SH-SY5Y (cell line): ENCODE measurements around the gene FFAR1.

Experiments
- GATA2 ChIP-seq: IDR thresholded peaks from 2 replicates; pipeline ENCODE4 v1.6.1; 2011; ENCODE audit warnings: mild to moderate bottlenecking, low read depth, low read length
- GATA3 ChIP-seq: IDR thresholded peaks from 2 replicates; pipeline ENCODE4 v1.6.1; 2011; ENCODE audit warnings: low read depth, mild to moderate bottlenecking, low read length, moderate library complexity

FFAR1 gene, protein sequence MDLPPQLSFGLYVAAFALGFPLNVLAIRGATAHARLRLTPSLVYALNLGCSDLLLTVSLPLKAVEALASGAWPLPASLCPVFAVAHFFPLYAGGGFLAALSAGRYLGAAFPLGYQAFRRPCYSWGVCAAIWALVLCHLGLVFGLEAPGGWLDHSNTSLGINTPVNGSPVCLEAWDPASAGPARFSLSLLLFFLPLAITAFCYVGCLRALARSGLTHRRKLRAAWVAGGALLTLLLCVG (N-terminal part only)

DNA sequence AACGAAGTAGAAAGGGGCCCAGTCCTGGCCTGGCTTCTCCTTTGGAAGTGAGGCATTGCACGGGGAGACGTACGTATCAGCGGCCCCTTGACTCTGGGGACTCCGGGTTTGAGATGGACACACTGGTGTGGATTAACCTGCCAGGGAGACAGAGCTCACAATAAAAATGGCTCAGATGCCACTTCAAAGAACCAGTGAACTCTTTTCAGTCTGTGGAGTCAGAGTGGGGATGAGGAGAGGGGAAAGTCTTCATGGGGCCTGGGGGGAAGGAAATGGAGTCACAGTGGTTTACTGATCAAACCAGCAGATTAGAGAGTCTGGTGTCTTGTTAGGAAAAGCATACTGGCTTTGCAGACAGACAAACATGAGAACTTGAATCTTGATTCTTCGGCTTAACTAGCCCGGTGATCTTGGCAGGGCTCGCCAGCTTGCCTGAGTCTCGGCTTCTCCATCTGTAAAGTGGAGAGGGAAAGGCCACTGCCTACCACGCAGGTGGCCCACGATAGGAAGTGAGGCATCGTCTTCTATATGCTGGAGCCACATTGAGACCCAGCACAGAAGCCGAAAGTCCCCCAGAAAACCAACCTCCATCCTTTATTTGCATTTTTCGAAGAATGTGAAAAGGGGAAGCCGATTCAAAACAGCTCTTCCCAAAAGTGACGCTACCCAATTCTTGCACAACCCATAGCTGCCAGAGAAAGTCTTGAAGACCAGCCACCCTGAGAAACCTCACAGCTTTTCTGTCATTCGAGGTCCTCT is at the start of gene FFAR1:
Gene FFAR1, plus strand, starts transcription at position 732 of the 759 bp plus-strand sequence. CDS start 3,650 bp downstream, outside the sequence.
- TF ChIP-seq GATA3 (no peak), GATA2 (no peak)

DNA sequence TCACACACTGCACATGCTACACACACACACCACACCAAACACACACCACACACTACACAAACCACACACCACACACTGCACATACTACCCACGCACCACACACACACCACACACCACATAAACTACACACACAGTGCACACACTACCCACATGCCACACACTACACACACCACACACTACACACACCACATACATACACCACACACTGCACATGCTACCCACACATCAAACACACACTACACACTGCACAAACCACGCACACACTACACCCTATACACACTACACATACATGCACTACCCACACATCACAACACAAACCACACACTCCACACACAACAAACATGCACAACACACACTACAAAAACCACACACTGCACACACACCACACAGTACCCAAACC is 49.8 kb upstream of the FFAR1 start:
- TF ChIP-seq GATA3 (no peak), GATA2 (no peak)

DNA sequence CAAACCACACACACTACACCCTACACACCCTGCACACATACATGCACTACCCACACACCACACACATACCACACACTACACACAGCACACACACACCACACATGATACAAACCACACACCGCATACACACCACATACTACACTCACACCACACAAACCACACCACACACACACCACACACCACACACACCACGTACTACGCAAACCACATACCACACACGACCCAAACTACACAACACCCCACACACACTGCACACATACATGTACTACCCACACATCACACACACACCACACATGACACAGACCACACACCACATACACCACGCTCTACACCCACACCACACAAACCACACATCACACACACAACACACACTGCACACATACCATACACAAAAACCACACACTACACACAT is 49.1 kb upstream of the FFAR1 start:
- TF ChIP-seq GATA3 (no peak), GATA2 (no peak)

DNA sequence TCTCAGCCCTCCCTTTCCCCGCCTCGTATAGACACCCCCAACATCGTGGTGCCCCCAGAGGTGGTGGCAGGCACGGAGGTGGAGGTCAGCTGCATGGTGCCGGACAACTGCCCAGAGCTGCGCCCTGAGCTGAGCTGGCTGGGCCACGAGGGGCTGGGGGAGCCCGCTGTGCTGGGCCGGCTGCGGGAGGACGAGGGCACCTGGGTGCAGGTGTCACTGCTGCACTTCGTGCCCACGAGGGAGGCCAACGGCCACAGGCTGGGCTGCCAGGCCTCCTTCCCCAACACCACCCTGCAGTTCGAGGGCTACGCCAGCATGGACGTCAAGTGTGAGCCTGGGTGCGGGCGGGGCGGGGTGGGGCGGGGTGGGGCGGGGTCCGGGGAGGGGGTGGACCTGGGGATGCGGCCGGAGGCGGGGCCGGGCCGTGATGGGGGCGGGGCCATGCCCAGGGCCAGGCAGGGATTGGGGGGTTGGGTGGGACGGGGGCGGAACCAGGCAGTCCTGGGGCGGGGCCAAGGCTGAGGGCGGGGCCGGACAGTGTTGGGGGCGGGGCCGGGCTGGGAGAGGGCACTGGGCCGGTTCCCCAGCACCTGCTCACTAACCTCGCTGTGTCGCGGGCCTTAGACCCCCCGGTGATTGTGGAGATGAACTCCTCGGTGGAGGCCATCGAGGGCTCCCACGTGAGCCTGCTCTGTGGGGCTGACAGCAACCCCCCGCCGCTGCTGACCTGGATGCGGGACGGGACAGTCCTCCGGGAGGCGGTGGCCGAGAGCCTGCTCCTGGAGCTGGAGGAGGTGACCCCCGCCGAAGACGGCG is 48.0 kb upstream of the FFAR1 start:
- TF ChIP-seq GATA2: no peak
- no peak for TF ChIP-seq GATA3

DNA sequence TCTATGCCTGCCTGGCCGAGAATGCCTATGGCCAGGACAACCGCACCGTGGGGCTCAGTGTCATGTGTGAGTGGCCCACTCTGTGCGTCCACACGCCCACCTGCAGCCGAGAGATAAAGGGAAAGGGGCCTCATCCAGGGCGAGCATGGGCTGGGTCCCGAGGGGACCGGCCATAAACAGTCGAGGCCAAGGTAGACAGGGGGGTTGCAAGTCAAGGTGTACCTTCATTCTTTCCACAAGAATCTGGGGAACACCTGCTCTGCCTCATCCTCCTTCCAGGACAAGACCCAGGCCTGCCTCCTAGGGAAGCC is 47.4 kb upstream of the FFAR1 start:
- TF ChIP-seq GATA2 (no peak), GATA3 (no peak)

DNA sequence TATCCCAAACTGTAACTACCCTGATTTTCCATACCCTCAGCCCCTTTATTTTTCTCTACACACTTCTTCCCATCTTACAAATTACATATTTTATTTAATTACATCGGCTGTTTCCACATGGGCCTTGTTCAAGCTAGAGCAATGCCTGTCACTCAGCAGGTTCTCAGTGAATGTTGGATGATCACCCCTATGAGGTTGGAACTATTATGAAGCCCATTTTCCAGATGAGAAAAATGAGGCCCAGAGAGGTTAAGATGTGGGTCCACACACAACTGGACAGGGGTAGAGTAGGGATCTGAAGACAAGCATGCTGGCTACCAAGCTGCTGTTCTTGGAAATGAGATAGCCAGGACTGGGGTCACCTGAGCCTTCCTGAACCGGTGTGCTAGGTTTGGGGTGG is 45.7 kb upstream of the FFAR1 start:
- TF ChIP-seq GATA2: no peak
- TF ChIP-seq GATA3: no peak

DNA sequence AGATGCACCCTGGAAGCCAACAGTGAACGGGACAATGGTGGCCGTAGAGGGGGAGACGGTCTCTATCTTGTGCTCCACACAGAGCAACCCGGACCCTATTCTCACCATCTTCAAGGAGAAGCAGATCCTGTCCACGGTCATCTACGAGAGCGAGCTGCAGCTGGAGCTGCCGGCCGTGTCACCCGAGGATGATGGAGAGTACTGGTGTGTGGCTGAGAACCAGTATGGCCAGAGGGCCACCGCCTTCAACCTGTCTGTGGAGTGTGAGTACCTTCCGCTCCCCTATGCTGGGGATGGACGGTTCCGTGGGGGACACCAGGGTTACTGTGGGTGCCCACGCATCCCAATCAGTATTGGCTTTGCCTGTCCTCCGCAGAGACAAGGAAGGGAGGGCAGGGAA is 45.3 kb upstream of the FFAR1 start:
- TF ChIP-seq GATA3 (no peak), GATA2 (no peak)

DNA sequence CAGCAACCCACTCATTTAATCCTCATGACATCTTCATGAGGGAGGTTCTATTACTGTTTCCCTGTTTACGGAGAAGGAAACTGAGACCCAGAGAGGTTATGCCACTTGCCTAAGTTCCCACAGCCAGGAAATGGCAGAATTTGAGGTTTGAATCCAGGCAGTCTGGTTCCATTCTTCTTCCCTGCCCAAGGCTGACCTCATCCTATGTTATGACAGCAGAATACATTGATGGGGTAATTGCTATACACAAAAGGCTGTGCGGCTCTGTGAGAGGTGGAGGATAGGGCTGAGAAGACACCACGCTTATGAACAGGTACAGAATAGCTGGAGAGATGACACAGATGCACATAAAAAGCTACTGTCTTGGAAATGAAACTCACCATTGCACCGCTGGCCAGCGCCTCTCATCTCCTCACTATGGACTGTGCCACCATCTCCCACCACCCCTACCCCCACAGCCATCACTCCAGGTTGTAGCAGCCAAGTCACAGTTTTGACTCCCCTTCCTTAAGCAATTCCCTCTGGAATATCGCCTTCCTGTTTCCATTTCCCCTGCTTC is 44.3 kb upstream of the FFAR1 start:
- TF ChIP-seq GATA3 (no peak), GATA2 (no peak)

DNA sequence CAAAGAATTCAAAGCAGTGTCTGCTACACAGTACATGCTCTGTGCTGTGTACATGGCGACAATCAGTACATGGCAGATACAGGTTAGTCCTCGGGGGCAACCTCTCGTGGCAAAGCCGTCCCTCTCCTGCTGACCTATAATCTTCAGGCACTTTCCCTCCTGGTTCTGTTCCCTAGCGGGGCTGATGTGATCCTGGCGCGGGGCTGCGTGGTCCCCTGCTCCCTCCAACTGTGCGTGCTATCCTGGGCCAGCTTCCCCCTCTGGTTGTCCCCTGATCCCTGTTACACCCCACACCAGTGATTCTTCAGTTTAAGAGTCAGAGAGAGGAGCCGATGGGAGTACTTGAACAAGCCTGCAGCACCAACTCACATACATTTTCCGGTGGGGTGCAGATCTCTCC is 43.7 kb upstream of the FFAR1 start:
- TF ChIP-seq GATA3: no peak
- TF ChIP-seq GATA2: no peak

DNA sequence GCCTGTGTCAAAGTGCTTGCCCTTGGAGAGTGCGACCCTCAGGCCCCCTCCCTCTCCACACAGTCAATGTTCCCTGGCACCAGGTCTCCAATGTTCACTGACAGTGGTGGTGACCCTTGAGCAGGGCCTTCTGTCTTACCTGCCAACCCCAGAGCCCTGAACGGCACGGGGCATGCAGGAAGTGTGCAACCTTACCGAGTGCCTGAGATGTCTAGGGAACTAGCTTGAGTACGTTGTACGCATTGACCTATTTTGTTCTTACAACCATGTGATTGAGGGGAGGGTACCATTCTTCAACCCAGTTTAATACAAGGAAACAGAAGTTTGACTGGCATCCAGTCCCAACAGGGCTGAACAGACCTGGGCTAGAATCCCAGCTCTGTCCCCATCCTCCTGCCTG is 42.5 kb upstream of the FFAR1 start:
- TF ChIP-seq GATA3 (no peak), GATA2 (no peak)

DNA sequence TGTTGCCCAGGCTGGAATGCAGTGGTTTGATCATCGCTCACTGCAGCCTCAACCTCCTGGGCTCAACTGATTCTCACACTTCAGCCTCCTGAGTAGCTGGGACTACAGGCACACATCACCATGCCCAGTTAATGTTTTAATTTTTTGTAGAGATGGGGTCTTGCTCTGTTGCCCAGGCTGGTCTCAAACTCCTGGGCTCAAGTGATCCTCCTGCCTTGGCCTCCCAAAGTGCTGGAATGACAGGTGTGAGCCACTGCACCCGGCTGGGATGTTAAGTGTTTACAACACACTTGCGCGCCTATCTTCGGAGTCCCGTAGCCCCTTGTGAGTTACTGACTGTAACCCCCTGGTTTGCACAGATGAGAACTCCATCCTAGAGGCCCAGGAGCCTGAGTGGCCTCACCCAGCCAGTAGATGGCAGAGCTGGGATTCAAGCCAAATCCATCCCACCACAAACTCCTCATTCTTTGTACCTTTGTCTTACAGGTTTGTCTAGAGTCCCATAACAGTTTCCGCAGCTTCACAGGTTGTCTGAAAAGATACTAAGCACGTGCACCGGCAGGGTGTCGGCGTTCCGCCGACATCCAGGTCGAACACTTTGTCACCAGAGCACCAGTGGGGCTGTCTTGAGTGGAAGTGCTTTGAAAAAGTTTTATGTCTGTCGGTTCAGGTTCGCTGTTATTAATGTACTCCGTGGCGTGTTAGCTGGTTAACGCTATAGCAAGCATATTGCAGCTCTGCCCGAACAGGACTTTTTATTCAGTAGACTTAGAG is 41.0 kb upstream of the FFAR1 start:
- no peak for TF ChIP-seq GATA2
- no peak for TF ChIP-seq GATA3

DNA sequence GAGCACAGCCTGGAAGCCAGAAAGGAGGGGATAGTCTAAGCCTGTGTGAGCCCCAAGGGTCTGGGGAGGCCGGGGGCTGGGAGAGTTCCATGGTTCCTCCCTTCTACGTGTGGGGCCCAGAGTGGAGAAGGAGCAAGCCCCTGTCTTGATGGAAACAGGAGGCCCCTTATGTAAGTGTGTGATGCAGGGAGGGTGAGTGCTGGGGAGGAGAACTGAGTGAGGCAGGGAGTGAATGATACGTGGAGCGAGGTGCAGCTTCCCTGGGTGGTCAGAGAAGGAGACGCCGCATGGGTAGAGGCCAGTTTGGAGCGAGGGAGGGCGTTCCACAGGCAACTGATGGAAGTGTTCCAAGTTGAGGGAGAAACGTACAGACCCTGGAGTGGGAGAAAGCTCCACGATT is 39.8 kb upstream of the FFAR1 start:
- TF ChIP-seq GATA2: no peak
- TF ChIP-seq GATA3: no peak

DNA sequence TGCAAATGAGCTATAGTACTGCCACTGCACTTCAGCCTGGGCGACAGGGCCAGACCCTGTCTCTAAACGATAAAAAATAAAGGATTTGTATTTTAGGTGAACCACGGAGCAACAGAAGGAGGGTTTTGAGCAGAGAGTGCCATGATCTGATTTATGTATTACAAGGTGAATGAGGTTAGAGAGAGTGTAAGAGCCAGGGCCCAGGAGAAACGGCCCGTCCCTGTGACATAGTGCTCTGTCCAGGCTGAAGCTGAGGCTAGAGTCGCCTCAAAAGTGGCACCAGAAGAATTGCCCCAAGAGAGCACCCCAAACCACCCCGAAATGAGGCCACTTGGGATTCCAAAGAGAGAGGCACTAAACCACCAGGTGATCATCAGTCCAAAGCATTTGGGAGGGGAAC is 38.8 kb upstream of the FFAR1 start:
- TF ChIP-seq GATA3 (no peak), GATA2 (no peak)
